HUES6 (cell line): Measurements from ENCODE around the gene CITED1.
A peak's percentile ranks its signal among the peaks of the same experiment; 100 is the strongest.

ENCODE experiments used
- H3K27ac ChIP-seq: 2 replicates; pipeline ENCODE4 v1.7.0; 2013; ENCODE audit warnings: low read depth, mild to moderate bottlenecking, low read length, inconsistent platforms
- H3K27me3 ChIP-seq: 2 replicates; pipeline ENCODE4 v1.6.1; 2013; ENCODE audit warnings: low read length; ENCODE audit not compliant: control insufficient read depth, insufficient read depth
- H3K36me3 ChIP-seq: 2 replicates; pipeline ENCODE4 v1.6.1; 2013; ENCODE audit warnings: low read length; ENCODE audit not compliant: control insufficient read depth, insufficient read depth
- H3K4me1 ChIP-seq: 2 replicates; pipeline ENCODE4 v1.6.1; 2013; ENCODE audit warnings: low read length; ENCODE audit not compliant: control insufficient read depth, insufficient read depth
- H3K4me3 ChIP-seq: 2 replicates; pipeline ENCODE4 v1.5.1; 2013; ENCODE audit warnings: low read depth, low read length
- H3K9ac ChIP-seq: one replicate; pipeline ENCODE4 v1.6.1; 2013; ENCODE audit warnings: mild to moderate bottlenecking, low read length
- H3K9me3 ChIP-seq: 2 replicates; pipeline ENCODE4 v1.6.1; 2013; ENCODE audit warnings: low read depth, low read length; ENCODE audit not compliant: control insufficient read depth, insufficient read depth

CITED1 gene

DNA sequence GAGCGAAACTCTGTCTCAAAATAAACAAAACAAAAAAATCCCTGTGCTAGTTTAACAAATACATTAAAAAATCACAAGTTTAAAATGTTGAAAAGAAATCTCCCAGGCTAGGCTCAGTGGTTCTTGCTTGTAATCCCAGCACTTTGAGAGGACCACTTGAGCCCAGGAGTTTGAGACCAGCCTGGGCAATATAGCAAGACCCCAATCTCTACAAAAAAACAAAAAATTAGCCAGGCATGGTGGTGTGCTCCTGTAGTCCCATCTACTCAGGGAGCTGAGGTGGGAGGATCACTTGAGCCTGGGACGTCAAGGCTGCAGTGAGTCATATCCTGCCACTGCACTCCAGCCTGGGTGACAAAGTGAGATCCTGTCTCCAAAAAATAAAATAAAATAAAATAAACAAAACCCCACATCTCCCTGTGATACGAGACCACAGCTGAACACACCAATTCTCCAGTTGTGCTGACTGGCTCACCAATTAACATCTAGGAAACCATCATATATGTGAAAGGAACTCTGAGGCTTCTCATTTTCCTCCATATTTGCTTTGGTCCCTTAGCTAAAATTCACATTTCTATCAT, 36.0 kb downstream of the CITED1 start:
- no peaks in the 10 kb centered on the region for H3K27me3 ChIP-seq
- H3K9me3 ChIP-seq = no peaks in the 10 kb centered on the region
- H3K36me3 ChIP-seq = peaks cover 75% of the 10 kb centered on the region
- no peak overlapping the region for H3K9ac ChIP-seq
- peaks cover 7% of the 10 kb centered on the region; the same call in 1 of the 2 replicates for H3K4me1 ChIP-seq
- H3K4me3 ChIP-seq = no peak overlapping the region
- H3K27ac ChIP-seq = no peak overlapping the region

DNA sequence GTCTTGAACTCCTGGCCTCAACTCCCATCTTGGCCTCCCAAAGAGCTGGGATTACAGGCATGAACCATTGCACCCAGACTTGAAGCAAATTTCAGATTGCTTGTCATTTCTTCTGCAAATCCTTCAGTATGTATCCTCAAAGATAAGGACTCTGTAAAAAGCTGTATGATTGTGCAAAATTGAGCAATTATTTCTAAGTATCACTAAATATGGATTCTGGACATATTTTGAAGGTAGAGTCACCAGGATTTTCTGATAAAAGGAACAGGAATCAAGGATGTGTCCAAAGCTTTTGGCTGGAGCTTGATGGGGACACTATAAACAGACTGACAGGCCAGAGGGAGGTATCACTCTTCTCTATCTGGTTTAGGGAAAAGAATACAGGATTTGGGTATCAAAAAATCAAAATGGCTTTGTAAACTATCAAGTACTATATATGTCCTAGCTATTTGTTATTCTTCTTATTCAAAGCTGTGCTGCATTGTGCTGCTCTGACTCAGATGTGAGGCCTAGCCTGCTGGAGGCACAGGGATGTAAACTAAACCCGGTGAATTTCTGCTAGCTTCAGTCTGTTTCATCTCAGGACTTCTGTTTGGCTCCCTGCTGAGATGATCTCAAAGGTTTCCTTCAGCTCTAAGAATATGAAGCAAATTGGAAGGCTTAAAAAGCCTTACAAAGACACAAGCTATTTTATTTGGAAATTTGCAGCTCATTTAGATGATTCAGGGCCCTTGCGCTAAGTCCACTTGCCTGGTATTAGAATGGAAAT, 36.9 kb downstream of the CITED1 start:
- H3K27me3 ChIP-seq = no peaks in the 10 kb centered on the region
- no peaks in the 10 kb centered on the region for H3K9me3 ChIP-seq
- H3K36me3 ChIP-seq = peaks cover 66% of the 10 kb centered on the region
- H3K27ac ChIP-seq = no peak overlapping the region
- no peak overlapping the region for H3K9ac ChIP-seq
- H3K4me3 ChIP-seq = no peak overlapping the region
- H3K4me1 ChIP-seq = peaks cover 4% of the 10 kb centered on the region; the same call in 1 of the 2 replicates

DNA sequence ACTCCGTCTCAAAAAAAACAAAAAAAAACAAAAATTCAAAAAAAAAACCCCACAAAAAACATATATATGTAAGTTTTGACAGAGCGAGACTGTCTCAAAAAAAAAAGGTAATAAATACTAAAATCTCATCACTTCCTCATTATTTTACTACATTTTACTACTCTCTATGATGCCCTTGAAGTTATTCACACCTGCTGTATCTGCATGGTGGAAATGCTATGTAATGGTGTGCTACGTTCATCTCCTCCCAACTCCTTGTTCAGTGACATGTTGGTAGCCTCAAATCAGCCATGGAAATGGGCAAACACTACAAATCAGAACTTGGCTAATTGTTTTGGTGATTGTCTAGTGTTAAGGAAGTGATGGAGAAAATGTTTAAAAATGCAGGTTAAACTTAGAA, 40.5 kb downstream of the CITED1 start:
- H3K4me1 ChIP-seq = no peaks in the 10 kb centered on the region
- H3K9ac ChIP-seq = no peak overlapping the region
- no peaks in the 10 kb centered on the region; the same call in 1 of the 2 replicates for H3K9me3 ChIP-seq
- H3K27me3 ChIP-seq = no peaks in the 10 kb centered on the region
- H3K4me3 ChIP-seq = no peak overlapping the region
- no peak overlapping the region for H3K27ac ChIP-seq
- H3K36me3 ChIP-seq = peaks cover 31% of the 10 kb centered on the region

DNA sequence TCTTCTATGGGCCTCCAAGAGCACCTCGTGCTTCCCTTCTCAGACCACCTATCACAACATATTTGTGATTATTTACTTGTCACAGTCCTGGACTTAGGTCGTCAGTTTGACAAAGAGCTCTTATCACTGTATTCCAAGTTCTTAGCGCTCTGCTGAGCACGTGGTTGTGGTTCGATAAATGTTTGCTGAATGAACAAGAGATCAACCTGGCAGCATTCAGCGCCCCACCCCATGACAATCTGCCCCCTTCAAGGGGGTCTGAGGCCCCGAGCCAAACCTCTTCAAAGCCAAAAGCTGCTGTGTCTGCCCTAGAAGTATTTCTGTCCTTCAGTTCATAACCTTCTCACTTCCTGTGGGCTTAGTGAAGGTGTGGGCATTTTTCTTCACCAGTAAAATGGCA, 43.6 kb downstream of the CITED1 start:
- Histone ChIP-seq H3K9me3 (no peaks in the 10 kb centered on the region; the same call in 1 of the 2 replicates), H3K36me3 (no peaks in the 10 kb centered on the region), H3K4me3 (no peak overlapping the region), H3K27ac (no peak overlapping the region), H3K27me3 (no peaks in the 10 kb centered on the region), H3K4me1 (no peaks in the 10 kb centered on the region), H3K9ac (no peak overlapping the region)

DNA sequence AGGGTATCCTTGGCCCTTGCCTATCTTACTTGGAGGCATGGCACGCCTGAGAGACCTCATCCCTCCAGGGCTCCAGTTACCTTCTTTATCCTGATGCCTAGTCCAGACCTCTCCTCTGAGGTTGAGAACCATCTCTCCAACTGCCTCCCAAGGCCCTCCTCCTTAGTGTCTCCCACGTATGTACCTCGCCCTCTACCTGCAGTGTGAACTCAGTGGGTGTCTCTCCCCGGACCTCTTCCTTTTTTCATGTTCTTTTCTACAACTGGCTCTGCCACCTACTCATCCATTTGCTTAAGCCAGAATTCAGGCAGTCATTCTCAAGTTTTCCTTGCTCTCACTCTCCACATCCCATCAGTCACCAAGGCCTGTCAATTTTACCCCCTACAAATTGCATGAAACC, 45.3 kb downstream of the CITED1 start:
- no peak overlapping the region for H3K4me3 ChIP-seq
- no peaks in the 10 kb centered on the region; the same call in 1 of the 2 replicates for H3K9me3 ChIP-seq
- H3K36me3 ChIP-seq = no peaks in the 10 kb centered on the region
- peaks cover 5% of the 10 kb centered on the region for H3K4me1 ChIP-seq
- no peak overlapping the region for H3K9ac ChIP-seq
- H3K27ac ChIP-seq = no peak overlapping the region
- 0 out of 2 replicates have a peak, but pooled peaks cover 3% of the 10 kb centered on the region for H3K27me3 ChIP-seq

DNA sequence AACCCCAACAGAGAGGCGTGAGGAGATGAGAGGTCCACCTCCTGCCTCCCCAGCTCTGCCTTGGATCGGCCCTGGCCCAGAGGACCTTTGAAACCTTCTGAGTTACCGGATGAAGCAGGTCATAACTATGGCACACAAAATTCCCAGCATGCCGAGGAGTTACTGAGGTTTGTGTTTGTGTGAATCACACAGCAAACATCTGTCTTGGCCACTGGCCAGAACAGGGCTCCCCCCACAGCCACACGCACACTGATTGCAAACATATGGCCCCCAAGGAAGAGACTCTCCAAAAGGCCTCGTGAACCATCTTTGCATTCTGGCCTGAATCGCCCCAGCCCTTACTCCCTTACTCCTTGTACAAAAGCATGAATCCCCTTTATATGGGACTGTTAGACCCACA, 47.5 kb downstream of the CITED1 start:
- Histone ChIP-seq H3K9me3 (no peaks in the 10 kb centered on the region; the same call in 1 of the 2 replicates), H3K9ac (no peak overlapping the region), H3K4me1 (peaks cover 16% of the 10 kb centered on the region), H3K27ac (no peak overlapping the region), H3K4me3 (no peak overlapping the region), H3K36me3 (no peaks in the 10 kb centered on the region), H3K27me3 (0 out of 2 replicates have a peak, but pooled peaks cover 4% of the 10 kb centered on the region)

DNA sequence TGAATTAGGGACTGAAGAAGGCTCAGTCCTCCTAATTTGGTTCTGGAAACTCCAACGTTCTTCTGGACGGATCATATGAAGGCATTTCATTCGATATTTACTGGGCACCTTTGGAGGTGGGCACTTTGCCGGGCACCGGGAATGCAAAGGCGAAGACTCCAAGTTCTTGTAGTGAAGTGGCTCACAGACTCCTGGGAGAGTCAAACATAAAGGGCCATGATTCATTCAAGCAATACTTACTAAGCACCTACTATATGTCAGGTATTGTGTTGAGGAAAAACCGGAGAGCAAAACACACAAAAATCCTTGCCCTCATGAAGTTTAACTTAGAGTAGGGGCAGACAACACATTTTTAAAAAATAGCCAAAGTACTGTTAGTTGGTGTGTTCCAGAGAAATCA, 49.9 kb downstream of the CITED1 start:
- H3K4me1 ChIP-seq = peaks cover 16% of the 10 kb centered on the region
- no peak overlapping the region for H3K27ac ChIP-seq
- H3K36me3 ChIP-seq = no peaks in the 10 kb centered on the region
- peak overlapping the region; percentile 41 for H3K4me3 ChIP-seq
- H3K9ac ChIP-seq = no peak overlapping the region
- H3K9me3 ChIP-seq = no peaks in the 10 kb centered on the region; the same call in 1 of the 2 replicates
- 0 out of 2 replicates have a peak, but pooled peaks cover 4% of the 10 kb centered on the region for H3K27me3 ChIP-seq

DNA sequence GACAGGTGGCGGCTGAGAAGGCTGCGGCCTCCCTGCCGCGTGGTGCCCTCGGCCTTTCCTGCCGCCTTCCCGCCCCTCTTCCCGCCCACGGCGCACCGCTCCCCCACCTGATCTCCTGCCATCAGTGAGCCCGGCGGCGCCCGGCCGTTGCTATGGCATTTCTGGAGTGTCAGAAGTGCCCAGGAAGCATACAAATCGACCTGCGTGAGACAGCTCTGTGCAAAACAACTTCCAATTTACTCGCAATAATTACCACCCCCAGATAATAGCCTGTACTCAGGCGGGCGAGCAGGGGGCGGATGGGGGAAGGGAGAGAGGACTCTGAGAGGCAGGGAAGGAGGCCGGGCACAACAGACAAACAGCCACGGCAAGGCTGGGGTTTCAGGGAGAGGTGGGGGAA, 50.3 kb downstream of the CITED1 start:
- Histone ChIP-seq H3K9me3 (no peaks in the 10 kb centered on the region; the same call in 1 of the 2 replicates), H3K4me1 (peaks cover 16% of the 10 kb centered on the region), H3K36me3 (no peaks in the 10 kb centered on the region), H3K27ac (no peak overlapping the region), H3K27me3 (0 out of 2 replicates have a peak, but pooled peaks cover 4% of the 10 kb centered on the region), H3K4me3 (peak overlapping the region; percentile 41), H3K9ac (no peak overlapping the region)

DNA sequence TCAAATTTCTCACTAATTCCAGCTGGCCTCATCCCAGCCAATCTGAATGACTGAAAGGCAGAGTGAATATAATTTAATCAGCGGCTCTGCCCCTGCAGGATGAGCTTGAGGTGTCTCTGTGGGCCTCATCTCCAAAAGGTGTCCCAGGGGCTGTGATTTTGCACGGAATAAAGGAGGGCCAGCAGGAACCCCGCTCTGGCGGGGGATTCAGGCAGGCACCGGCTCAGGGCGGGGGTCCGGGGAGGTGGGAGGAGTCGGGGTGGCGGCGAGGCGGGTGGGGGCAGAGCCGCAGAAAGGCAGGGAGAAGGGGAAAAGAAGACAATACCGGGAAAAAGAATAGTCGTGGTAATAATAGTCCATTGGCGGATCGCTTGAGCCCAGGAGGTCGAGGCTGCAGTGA, 50.9 kb downstream of the CITED1 start:
- no peak overlapping the region for H3K27ac ChIP-seq
- 0 out of 2 replicates have a peak, but pooled peaks cover 4% of the 10 kb centered on the region for H3K27me3 ChIP-seq
- no peak overlapping the region for H3K9ac ChIP-seq
- no peaks in the 10 kb centered on the region; the same call in 1 of the 2 replicates for H3K9me3 ChIP-seq
- peaks cover 16% of the 10 kb centered on the region for H3K4me1 ChIP-seq
- no peaks in the 10 kb centered on the region for H3K36me3 ChIP-seq
- peak overlapping the region; percentile 41; the same call in 1 of the 2 replicates for H3K4me3 ChIP-seq

DNA sequence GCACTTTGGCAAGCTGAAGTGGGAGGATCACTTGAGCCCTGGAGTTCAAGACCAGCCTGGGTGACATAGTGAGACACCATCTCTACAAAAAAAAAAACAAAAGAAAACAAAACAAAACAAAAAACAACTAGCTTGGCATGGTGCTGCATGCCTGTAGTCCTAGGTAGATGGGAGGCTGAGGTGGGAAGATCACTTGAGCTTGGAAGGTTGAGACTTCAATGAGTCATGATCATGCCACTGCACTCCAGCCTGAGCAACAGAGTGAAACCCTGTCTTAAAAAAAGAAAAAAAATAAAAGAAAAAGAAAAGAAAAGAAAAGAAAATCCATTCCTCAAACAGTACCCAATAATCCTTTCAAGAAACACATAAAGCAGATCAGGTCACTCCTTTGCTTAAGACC, 52.0 kb downstream of the CITED1 start:
- H3K27me3 ChIP-seq = 0 out of 2 replicates have a peak, but pooled peaks cover 4% of the 10 kb centered on the region
- no peak overlapping the region for H3K27ac ChIP-seq
- no peaks in the 10 kb centered on the region; the same call in 1 of the 2 replicates for H3K9me3 ChIP-seq
- peaks cover 16% of the 10 kb centered on the region for H3K4me1 ChIP-seq
- no peak overlapping the region for H3K9ac ChIP-seq
- no peaks in the 10 kb centered on the region for H3K36me3 ChIP-seq
- H3K4me3 ChIP-seq = no peak overlapping the region
